Measurements from ENCODE around the gene MIER2. TPM values are rescaled to one million over a fixed set of nuclear protein-coding genes. Genes with fewer than 3 reads are reported as not detected.

The MIER2 gene
- total RNA-seq, 1 experiment from 2014 or later, result 40.1 TPM

DNA sequence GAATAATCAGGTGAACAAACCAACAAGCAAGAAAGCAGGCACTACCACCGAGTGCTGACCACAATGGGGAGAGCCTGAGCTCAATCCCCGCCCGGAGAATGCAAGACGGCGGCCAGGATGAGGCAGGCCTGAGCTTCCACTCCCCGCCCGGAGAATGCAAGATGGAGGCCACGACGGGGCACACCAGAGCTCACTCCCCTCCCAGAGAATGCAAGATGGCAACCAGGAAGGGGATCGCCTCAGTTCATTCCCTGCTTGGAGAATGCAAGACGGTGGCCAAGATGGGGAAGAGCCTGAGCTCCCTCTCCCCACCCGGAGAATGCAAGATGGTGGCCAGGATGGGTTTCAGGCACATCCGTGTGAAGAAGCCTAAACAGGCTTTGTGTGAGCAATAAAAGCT is 24.7 kb upstream of the MIER2 start:
- Mint-ChIP-seq H3K4me3 (ENCODE audit: unreplicated experiment) (no peak overlapping the region), H3K27me3 (ENCODE audit: insufficient read depth, unreplicated experiment) (peaks cover 23% of the 10 kb centered on the region), H3K9me3 (ENCODE audit: unreplicated experiment) (no peaks in the 10 kb centered on the region), H3K27ac (ENCODE audit: unreplicated experiment) (no peak overlapping the region), H3K36me3 (ENCODE audit: insufficient read depth, unreplicated experiment) (no peaks in the 10 kb centered on the region), H3K4me1 (ENCODE audit: low read depth, unreplicated experiment) (no peaks in the 10 kb centered on the region)
- BruUV-seq (replicated peaks), result no TSS peak
- ChIA-PET CTCF (no interaction called here), POLR2A (no interaction called here)
- H3K9me3 ChIP-seq, result no peaks in the 10 kb centered on the region
- no peak overlapping the region for H3K4me3 ChIP-seq (ENCODE audit: low read depth, low read length)
- intact Hi-C loops (cut with micrococcal nuclease; ENCODE audit: unreplicated experiment), result no loop called here
- H3K36me3 ChIP-seq (ENCODE audit: control insufficient read depth, insufficient read depth, low read length), result no peaks in the 10 kb centered on the region
- no peaks in the 10 kb centered on the region for H3K27me3 ChIP-seq (replicated peaks; ENCODE audit: control insufficient read depth, insufficient read depth, low read length)
- H3K4me1 ChIP-seq, result no peaks in the 10 kb centered on the region
- TF ChIP-seq, protein P1, sequence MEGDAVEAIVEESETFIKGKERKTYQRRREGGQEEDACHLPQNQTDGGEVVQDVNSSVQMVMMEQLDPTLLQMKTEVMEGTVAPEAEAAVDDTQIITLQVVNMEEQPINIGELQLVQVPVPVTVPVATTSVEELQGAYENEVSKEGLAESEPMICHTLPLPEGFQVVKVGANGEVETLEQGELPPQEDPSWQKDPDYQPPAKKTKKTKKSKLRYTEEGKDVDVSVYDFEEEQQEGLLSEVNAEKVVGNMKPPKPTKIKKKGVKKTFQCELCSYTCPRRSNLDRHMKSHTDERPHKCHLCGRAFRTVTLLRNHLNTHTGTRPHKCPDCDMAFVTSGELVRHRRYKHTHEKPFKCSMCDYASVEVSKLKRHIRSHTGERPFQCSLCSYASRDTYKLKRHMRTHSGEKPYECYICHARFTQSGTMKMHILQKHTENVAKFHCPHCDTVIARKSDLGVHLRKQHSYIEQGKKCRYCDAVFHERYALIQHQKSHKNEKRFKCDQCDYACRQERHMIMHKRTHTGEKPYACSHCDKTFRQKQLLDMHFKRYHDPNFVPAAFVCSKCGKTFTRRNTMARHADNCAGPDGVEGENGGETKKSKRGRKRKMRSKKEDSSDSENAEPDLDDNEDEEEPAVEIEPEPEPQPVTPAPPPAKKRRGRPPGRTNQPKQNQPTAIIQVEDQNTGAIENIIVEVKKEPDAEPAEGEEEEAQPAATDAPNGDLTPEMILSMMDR (IDR thresholded peaks at IDR 0.05; ENCODE audit: insufficient read depth in 1 of 2, low read depth in 1 of 2, low read length in 1 of 2, severe bottlenecking in 1 of 2, unreplicated experiment in 1 of 2), result no peak
- DNase-seq, result no peak

DNA sequence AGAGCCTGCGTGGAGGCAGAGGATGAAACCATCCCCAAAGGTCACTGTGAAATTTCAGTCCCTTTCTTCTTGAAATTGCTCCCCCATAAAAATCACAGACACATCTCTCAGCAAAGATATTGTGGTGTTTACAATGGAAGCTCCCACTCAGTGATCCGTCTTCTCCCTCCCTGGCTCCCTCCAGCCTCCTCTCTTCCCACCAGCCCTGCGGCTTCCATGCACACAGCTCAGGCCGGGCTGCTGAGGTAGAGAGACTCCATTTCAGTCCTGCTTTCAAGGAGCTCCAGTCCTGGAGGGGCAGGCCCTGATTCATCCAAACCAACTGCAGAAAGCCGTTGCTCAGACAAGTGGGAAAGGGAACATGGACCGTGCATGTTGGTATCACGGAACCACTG is 24.0 kb upstream of the MIER2 start:
- no peaks in the 10 kb centered on the region for H3K27me3 ChIP-seq (replicated peaks; ENCODE audit: control insufficient read depth, insufficient read depth, low read length)
- H3K36me3 ChIP-seq (ENCODE audit: control insufficient read depth, insufficient read depth, low read length), result no peaks in the 10 kb centered on the region
- Mint-ChIP-seq H3K4me3 (ENCODE audit: unreplicated experiment) (no peak overlapping the region), H3K27ac (ENCODE audit: unreplicated experiment) (no peak overlapping the region), H3K4me1 (ENCODE audit: low read depth, unreplicated experiment) (no peaks in the 10 kb centered on the region), H3K9me3 (ENCODE audit: unreplicated experiment) (no peaks in the 10 kb centered on the region), H3K27me3 (ENCODE audit: insufficient read depth, unreplicated experiment) (peaks cover 23% of the 10 kb centered on the region), H3K36me3 (ENCODE audit: insufficient read depth, unreplicated experiment) (no peaks in the 10 kb centered on the region)
- ChIA-PET POLR2A (no interaction called here), CTCF (no interaction called here)
- no TSS peak for BruUV-seq (replicated peaks)
- H3K4me3 ChIP-seq (ENCODE audit: low read depth, low read length), result no peak overlapping the region
- DNase-seq, result no peak
- intact Hi-C loops (cut with micrococcal nuclease; ENCODE audit: unreplicated experiment), result no loop called here
- no peaks in the 10 kb centered on the region for H3K9me3 ChIP-seq
- no peaks in the 10 kb centered on the region for H3K4me1 ChIP-seq
- TF ChIP-seq, protein P1 (IDR thresholded peaks at IDR 0.05; ENCODE audit: insufficient read depth in 1 of 2, low read depth in 1 of 2, low read length in 1 of 2, severe bottlenecking in 1 of 2, unreplicated experiment in 1 of 2), result no peak

DNA sequence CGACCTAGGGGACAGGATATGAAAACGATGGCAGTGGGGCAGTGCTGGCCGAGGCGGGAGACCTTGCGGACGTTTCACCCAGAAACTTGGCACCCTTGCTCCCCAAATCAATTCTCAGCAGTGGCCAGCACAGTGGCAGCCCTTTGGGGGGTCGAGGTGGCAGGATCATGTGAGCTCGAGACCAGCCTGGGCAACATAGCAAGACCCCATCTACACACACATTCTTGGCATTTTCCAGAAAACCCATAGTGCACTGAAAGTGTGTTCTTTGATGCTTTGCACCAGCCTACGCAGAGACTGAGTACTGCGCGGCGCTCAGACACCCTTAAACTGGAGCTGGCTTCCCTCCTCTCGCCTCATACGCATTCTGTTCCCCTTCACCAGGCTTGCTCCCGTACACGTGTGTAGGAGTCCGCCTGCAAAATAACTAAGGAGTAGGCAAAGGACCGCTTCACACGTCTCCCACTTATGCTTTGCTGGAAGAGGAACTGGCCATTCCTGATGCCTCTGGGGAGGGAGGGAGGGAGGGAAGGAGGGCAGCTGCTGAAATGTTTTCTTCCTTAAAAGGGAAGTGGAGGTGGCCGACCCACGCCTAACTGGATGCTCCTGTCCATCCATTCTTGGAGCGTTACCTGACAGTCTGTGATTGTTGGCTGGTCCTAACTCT is 23.5 kb upstream of the MIER2 start:
- no peaks in the 10 kb centered on the region for H3K4me1 ChIP-seq
- TF ChIP-seq, protein P1 (IDR thresholded peaks at IDR 0.05; ENCODE audit: insufficient read depth in 1 of 2, low read depth in 1 of 2, low read length in 1 of 2, severe bottlenecking in 1 of 2, unreplicated experiment in 1 of 2), result no peak
- H3K27me3 Mint-ChIP-seq (ENCODE audit: insufficient read depth, unreplicated experiment), result peaks cover 23% of the 10 kb centered on the region
- no peaks in the 10 kb centered on the region for H3K4me1 Mint-ChIP-seq (ENCODE audit: low read depth, unreplicated experiment)
- H3K27me3 ChIP-seq (replicated peaks; ENCODE audit: control insufficient read depth, insufficient read depth, low read length), result no peaks in the 10 kb centered on the region
- H3K36me3 Mint-ChIP-seq (ENCODE audit: insufficient read depth, unreplicated experiment), result no peaks in the 10 kb centered on the region
- H3K9me3 Mint-ChIP-seq (ENCODE audit: unreplicated experiment), result no peaks in the 10 kb centered on the region
- H3K4me3 ChIP-seq (ENCODE audit: low read depth, low read length), result no peak overlapping the region
- DNase-seq, result no peak
- POLR2A ChIA-PET, result no interaction called here
- CTCF ChIA-PET, result no interaction called here
- no peak overlapping the region for H3K27ac Mint-ChIP-seq (ENCODE audit: unreplicated experiment)
- no peak overlapping the region for H3K4me3 Mint-ChIP-seq (ENCODE audit: unreplicated experiment)
- no peaks in the 10 kb centered on the region for H3K36me3 ChIP-seq (ENCODE audit: control insufficient read depth, insufficient read depth, low read length)
- intact Hi-C loops (cut with micrococcal nuclease; ENCODE audit: unreplicated experiment), result no loop called here
- no TSS peak for BruUV-seq (replicated peaks)
- H3K9me3 ChIP-seq, result no peaks in the 10 kb centered on the region

Data from Caco-2 (cell line).